ENCODE results near the gene CCSER1.

The CCSER1 gene

DNA sequence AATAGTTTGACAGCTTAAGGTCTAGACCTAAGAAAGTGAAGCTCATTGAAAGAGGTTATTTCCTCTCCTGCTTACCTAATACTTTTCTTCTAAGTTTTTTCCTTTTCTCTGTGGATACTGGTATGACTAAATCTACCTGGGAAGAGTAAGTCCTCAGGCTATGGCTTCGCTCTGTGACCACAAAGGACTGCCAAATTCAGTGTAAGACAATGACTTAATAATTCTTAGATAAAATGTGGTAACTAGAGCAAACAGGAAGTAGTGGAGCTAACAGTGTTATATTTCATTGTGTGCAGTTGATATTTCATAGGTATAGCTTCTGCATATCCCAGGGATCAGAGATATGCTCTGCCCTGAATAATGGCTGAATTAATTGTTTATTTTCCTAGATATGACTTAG lies 418.9 kb downstream of the CCSER1 start:
- H3K9me2 ChIP-seq (replicated peaks; ENCODE audit: control insufficient read depth, low read length) = no peaks in the 10 kb centered on the region
- no peaks in the 10 kb centered on the region for H3K27me3 ChIP-seq (ENCODE audit: control insufficient read depth, low read length)
- H3K27ac ChIP-seq (ENCODE audit: low read depth, low read length) = no peak overlapping the region
- no peaks in the 10 kb centered on the region for H3F3A ChIP-seq (ENCODE audit: control insufficient read depth, insufficient read depth)
- H3K79me2 ChIP-seq (ENCODE audit: control insufficient read depth, low read length) = no peaks in the 10 kb centered on the region
- H3K36me3 ChIP-seq (ENCODE audit: control insufficient read depth, low read length) = no peaks in the 10 kb centered on the region
- H3K4me2 ChIP-seq (ENCODE audit: low read length) = no peak overlapping the region
- no peaks in the 10 kb centered on the region for H3K4me1 ChIP-seq (ENCODE audit: control insufficient read depth, low read length)
- H3K4me3 ChIP-seq (ENCODE audit: low read length) = no peak overlapping the region
- H4K20me1 ChIP-seq (ENCODE audit: control insufficient read depth, insufficient read depth, low read depth, low read length) = no peaks in the 10 kb centered on the region
- TF ChIP-seq, protein P1, sequence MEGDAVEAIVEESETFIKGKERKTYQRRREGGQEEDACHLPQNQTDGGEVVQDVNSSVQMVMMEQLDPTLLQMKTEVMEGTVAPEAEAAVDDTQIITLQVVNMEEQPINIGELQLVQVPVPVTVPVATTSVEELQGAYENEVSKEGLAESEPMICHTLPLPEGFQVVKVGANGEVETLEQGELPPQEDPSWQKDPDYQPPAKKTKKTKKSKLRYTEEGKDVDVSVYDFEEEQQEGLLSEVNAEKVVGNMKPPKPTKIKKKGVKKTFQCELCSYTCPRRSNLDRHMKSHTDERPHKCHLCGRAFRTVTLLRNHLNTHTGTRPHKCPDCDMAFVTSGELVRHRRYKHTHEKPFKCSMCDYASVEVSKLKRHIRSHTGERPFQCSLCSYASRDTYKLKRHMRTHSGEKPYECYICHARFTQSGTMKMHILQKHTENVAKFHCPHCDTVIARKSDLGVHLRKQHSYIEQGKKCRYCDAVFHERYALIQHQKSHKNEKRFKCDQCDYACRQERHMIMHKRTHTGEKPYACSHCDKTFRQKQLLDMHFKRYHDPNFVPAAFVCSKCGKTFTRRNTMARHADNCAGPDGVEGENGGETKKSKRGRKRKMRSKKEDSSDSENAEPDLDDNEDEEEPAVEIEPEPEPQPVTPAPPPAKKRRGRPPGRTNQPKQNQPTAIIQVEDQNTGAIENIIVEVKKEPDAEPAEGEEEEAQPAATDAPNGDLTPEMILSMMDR (IDR thresholded peaks at IDR 0.05; ENCODE audit: low read depth, low read length, poor library complexity, severe bottlenecking) = no peak
- TF ChIP-seq EZH2phosphoT487 (IDR thresholded peaks at IDR 0.05; ENCODE audit: borderline replicate concordance, low read length) = no peak
- H3K9me3 ChIP-seq (ENCODE audit: control insufficient read depth, insufficient read depth, low read length) = no peaks in the 10 kb centered on the region

DNA sequence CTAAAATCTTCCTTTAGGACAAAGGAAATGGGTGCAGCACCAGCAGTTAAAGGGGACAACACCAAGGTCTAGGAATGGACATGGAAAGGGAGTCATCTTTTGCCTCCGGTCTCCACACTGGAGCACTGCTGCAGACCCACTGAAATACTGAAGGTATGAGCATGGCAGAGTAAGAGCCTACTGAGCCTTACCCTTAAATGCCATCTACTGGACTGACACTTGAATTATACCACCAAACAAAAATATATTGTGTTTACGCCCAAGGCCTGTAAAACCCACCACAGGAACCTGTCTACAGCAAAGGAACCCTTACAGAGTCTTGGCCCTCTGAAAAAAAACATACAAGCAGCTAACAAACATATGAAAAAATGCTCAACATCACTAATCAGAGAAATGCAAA lies 443.4 kb downstream of the CCSER1 start:
- Histone ChIP-seq H3K27ac (ENCODE audit: low read depth, low read length) (no peak overlapping the region), H3F3A (ENCODE audit: control insufficient read depth, insufficient read depth) (no peaks in the 10 kb centered on the region), H3K79me2 (ENCODE audit: control insufficient read depth, low read length) (no peaks in the 10 kb centered on the region), H3K4me3 (ENCODE audit: low read length) (no peak overlapping the region), H3K4me1 (ENCODE audit: control insufficient read depth, low read length) (no peaks in the 10 kb centered on the region), H3K9me2 (replicated peaks; ENCODE audit: control insufficient read depth, low read length) (no peaks in the 10 kb centered on the region), H3K4me2 (ENCODE audit: low read length) (no peak overlapping the region), H3K27me3 (ENCODE audit: control insufficient read depth, low read length) (no peaks in the 10 kb centered on the region), H3K9me3 (ENCODE audit: control insufficient read depth, insufficient read depth, low read length) (no peaks in the 10 kb centered on the region; the same call in 1 of the 2 replicates), H4K20me1 (ENCODE audit: control insufficient read depth, insufficient read depth, low read depth, low read length) (no peaks in the 10 kb centered on the region), H3K36me3 (ENCODE audit: control insufficient read depth, low read length) (no peaks in the 10 kb centered on the region)
- TF ChIP-seq, protein P1 (IDR thresholded peaks at IDR 0.05; ENCODE audit: low read depth, low read length, poor library complexity, severe bottlenecking) = no peak
- TF ChIP-seq EZH2phosphoT487 (IDR thresholded peaks at IDR 0.05; ENCODE audit: borderline replicate concordance, low read length) = no peak

DNA sequence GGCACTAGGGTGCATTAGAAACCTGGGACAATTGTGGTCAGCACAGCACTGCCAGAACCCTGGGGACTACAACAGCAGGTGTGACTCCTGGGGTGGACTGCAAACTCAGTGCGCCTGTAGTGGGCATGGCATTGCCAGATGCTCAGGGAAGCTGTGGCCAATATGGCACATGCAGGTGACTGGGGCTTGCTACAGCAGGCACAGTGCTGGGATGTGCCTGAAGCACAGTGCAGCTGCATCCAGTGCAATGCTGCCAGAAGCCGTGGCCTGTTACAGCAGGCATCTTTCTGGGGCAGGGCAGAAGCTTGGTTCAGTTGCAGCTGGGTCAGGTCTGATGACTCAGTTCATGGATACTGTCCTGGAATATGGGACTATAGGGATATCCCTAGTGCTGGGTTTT lies 445.8 kb downstream of the CCSER1 start:
- H3K4me3 ChIP-seq (ENCODE audit: low read length) = no peak overlapping the region
- H3K27me3 ChIP-seq (ENCODE audit: control insufficient read depth, low read length) = no peaks in the 10 kb centered on the region
- no peaks in the 10 kb centered on the region for H3K79me2 ChIP-seq (ENCODE audit: control insufficient read depth, low read length)
- no peaks in the 10 kb centered on the region for H3K4me1 ChIP-seq (ENCODE audit: control insufficient read depth, low read length)
- no peaks in the 10 kb centered on the region for H4K20me1 ChIP-seq (ENCODE audit: control insufficient read depth, insufficient read depth, low read depth, low read length)
- no peaks in the 10 kb centered on the region for H3K36me3 ChIP-seq (ENCODE audit: control insufficient read depth, low read length)
- H3K9me3 ChIP-seq (ENCODE audit: control insufficient read depth, insufficient read depth, low read length) = no peaks in the 10 kb centered on the region; the same call in 1 of the 2 replicates
- H3K4me2 ChIP-seq (ENCODE audit: low read length) = no peak overlapping the region
- H3K27ac ChIP-seq (ENCODE audit: low read depth, low read length) = no peak overlapping the region
- TF ChIP-seq, protein P1 (IDR thresholded peaks at IDR 0.05; ENCODE audit: low read depth, low read length, poor library complexity, severe bottlenecking) = no peak
- no peak for TF ChIP-seq EZH2phosphoT487 (IDR thresholded peaks at IDR 0.05; ENCODE audit: borderline replicate concordance, low read length)
- no peaks in the 10 kb centered on the region for H3F3A ChIP-seq (ENCODE audit: control insufficient read depth, insufficient read depth)
- no peaks in the 10 kb centered on the region for H3K9me2 ChIP-seq (replicated peaks; ENCODE audit: control insufficient read depth, low read length)
